Muscle layer of duodenum (tissue), 2 donors: ENCODE results near the gene TOM1L2.

ENCODE experiments used
- H3K27ac ChIP-seq: one replicate; pipeline ENCODE4 v1.7.0; 2013; ENCODE audit warnings: mild to moderate bottlenecking, low read length
- H3K27me3 ChIP-seq: one replicate; pipeline ENCODE4 v1.7.0; 2013; ENCODE audit warnings: low read depth, mild to moderate bottlenecking, control low read depth, low read length
- H3K36me3 ChIP-seq, 2 donors: one replicate each; pipeline ENCODE4 v1.7.0; 2013; ENCODE audit warnings: low read length in 2 of 2, control low read depth in 1 of 2, mild to moderate bottlenecking in 1 of 2; ENCODE audit not compliant: insufficient read depth in 2 of 2, control insufficient read depth in 1 of 2
- H3K4me1 ChIP-seq, 2 donors: one replicate each; pipeline ENCODE4 v1.7.0; 2013; ENCODE audit warnings: low read length in 2 of 2, mild to moderate bottlenecking in 2 of 2, control low read depth in 1 of 2, moderate library complexity in 1 of 2; ENCODE audit not compliant: insufficient read depth in 2 of 2, control insufficient read depth in 1 of 2
- H3K4me3 ChIP-seq, 2 donors: one replicate each; pipeline ENCODE4 v1.7.0; 2013; ENCODE audit warnings: low read length in 2 of 2, low read depth in 1 of 2, mild to moderate bottlenecking in 1 of 2
- H3K9me3 ChIP-seq, 2 donors: one replicate each; pipeline ENCODE4 v1.7.0; 2013; ENCODE audit warnings: low read length in 2 of 2, control low read depth in 1 of 2, mild to moderate bottlenecking in 1 of 2; ENCODE audit not compliant: control insufficient read depth in 1 of 2
- donor health status: healthy.

The TOM1L2 gene

DNA sequence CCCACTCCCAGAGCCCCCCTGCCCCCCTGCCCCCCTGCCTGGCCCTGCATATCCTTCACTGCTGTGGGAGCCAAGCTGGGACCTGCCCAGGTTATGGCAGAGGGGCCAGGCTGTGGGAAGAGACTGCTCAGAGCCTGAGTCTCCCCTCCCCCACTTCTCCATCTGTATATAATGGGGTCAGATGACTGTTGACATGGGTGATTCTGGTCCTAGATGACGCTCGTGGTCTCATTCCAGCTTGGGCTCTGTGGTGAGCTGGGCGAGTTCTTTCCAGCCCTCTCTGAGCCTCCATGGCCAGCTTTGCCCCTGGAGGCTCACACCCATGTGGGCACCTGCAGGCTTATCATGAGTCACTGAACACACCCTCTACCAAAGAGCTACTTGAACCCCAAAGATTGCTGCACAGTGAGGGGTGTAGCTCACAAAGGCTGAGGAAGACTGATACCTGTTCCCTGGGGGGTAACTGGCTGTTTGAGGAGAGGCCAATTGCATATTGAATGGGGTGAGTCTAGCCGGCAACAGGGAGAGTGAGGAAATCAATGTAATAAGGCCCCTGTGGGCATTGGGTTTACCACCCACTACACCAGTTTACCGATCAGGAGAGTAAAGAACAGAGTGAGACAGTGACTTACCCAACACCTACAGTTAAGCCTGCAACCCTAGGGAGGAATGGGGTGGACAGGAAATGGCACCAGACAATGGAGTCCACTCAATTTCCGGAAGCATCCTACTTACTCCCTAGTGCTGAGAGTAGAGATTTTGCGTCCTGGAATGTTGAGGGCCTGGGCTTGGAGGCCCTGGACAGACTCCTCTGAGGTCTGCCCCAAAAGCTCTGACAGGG lies 131.2 kb downstream of the TOM1L2 start:
- Histone ChIP-seq H3K36me3 (peaks cover 0 to 10% of the 10 kb centered on the region in 2 donors), H3K4me3 (peak overlapping the region in 1 of 2 donors; percentile 64), H3K4me1 (peaks cover 25 to 36% of the 10 kb centered on the region in 2 donors), H3K27ac (peak overlapping the region; percentile 94), H3K27me3 (no peaks in the 10 kb centered on the region), H3K9me3 (no peaks in the 10 kb centered on the region)

DNA sequence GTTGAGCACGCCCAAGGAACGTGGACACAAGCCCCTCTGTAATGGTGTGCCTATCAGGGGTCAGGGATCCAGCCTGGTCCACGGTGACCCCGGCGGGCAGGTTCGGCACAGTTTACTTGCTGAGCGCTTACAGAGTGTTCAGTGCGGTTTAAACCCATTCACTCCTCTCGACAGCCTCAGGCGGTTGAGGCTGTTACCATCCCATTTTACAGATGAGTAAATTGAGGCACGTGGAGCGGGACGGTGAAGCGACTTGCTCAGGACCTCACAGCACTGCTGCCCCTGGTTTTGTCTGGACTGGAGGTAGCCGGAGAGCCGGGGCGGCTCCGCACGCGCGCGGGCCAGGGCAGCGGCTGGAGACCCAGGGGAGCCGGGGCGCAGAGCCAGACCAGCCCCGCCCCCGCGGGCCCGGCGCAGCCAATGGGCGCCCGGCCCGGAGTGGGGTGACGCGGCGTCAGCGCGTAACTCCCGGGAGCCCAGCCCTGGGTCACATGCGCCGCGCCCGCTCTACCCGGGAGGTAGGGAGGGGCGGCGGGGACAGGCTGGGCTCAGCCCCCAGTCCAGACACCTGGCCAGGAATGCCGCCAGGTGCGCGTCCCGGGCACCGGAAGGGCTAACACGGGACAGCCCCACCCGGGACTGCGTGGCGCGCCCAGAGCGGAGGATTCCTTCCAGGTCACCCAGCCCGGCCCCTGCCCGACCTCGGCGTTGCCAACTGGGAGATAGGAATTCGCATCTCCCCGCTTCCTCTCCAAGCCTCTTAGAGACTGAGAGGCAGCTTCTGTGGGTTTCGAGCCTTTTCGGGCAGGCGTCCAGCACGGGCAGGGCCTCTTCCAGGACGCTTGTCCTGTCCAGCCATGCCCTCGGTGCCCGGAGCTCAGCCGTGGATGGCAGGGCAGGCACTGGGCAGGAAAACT lies 132.2 kb downstream of the TOM1L2 start:
- no peaks in the 10 kb centered on the region for H3K9me3 ChIP-seq
- peak overlapping the region; percentile 48 to 64 for H3K4me3 ChIP-seq
- peak overlapping the region; percentile 94 for H3K27ac ChIP-seq
- H3K27me3 ChIP-seq = no peaks in the 10 kb centered on the region
- H3K36me3 ChIP-seq = peaks cover 0 to 10% of the 10 kb centered on the region in 2 donors
- peaks cover 34 to 45% of the 10 kb centered on the region in 2 donors for H3K4me1 ChIP-seq

DNA sequence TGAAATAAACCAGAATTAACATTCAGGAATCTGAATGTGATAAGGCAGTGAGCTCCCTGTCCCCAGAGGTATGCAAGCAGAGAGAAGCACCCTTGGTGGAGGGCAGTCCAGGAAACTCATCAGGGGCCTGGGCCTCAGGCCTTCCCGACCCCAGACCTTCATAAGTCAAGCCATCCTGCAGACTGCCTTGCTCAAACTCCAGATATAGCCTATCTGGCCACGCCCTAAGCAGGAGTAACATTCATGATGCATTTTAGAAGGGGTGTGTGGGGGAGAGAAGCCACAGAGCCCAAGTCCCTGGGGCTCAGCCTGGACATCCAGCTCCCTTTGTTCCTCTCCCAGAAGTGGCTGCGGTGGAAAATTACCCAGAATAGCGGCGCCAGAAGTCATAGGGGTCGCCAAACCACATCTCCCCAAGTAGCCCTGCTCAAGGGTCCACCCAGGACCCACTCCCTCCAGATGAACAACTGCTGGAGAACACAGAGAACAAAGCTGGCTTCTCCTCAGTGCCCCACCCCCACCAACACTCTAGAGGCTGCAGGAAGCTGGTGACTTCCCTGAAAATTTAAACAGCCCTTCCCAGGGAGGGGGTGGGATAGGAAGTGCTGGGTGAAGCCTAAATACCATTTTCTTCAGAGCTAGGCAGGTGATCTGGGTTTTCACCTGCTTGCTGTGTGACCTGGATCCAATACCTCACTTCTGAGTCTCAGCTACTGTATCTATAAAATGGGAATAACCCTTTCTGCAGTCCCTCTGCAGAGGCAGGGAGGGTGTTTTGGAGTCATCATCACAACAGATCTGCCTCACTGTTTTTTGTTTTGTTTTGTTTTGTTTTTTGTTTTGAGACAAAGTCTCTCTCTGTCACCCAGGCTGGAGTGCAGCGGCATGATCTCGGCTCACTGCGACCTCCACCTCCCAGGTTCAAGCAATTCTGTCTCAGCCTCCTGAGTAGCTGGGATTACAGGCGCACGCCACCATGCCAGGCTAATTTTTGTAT lies 133.9 kb downstream of the TOM1L2 start:
- Histone ChIP-seq H3K27me3 (no peaks in the 10 kb centered on the region), H3K4me3 (peak overlapping the region in 1 of 2 donors; percentile 80), H3K4me1 (peaks cover 36 to 56% of the 10 kb centered on the region in 2 donors), H3K36me3 (peaks cover 0 to 10% of the 10 kb centered on the region in 2 donors), H3K27ac (peak overlapping the region; percentile 85), H3K9me3 (no peaks in the 10 kb centered on the region)

DNA sequence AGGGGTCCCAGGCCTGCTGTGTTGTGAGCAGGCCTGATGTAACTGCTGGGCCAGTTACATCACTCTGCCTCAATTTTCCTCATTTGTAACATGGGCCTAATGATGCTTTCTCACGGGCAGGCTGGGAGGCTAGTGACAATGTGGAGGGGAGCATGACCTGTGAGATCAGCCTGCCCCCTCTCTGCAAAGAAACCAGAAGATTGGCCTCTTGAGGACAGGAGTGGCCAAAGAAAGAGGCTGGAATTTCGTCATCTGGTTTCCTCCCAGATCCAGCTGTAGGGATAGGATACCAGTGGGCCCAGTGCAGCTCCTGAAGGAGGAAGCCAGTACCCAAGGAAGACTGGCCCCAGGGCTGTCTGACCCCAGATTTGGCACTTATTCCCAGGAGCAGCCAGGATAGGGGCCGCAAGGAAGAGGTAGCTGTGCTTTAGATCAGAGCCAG lies 134.8 kb downstream of the TOM1L2 start:
- H3K36me3 ChIP-seq = peaks cover 0 to 10% of the 10 kb centered on the region in 2 donors
- no peaks in the 10 kb centered on the region for H3K9me3 ChIP-seq
- peaks cover 36 to 58% of the 10 kb centered on the region in 2 donors for H3K4me1 ChIP-seq
- peak overlapping the region; percentile 63 to 80 for H3K4me3 ChIP-seq
- peak overlapping the region; percentile 85 for H3K27ac ChIP-seq
- no peaks in the 10 kb centered on the region for H3K27me3 ChIP-seq

DNA sequence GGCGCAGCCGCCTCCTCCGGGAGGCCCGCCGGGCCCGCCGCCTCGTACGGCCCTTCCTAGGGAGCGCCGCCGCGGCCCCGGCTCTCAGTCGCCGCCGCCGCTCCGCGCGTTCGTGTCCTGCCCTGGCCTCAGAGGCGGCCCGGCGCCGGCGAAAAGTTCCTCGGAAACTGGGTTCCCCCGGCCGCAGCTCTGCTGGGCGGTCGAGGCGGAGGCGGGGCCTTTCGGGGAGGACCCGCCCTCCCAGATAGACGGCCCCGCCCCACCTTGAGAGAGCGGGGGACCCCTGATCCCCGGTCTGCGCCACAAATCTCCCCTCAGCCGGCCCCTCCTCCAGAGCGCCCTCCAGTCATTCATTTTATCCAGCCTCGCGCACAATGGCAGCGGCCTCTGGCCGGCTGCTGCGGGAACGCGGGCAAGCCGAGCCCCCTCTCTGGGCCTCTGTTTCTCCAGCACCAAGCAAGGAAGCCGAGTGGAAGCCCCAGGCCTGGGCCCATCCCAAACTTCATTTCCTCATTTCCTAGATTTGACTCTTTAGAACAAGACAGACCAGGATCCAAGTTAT lies 135.3 kb downstream of the TOM1L2 start, which contains the start of gene SREBF1:
SREBF1 (minus strand) TSS at position 169 of the 562 bp plus-strand sequence. CDS start 169 bp downstream, outside the sequence.
- Histone ChIP-seq H3K36me3 (peaks cover 0 to 10% of the 10 kb centered on the region in 2 donors), H3K27me3 (no peaks in the 10 kb centered on the region), H3K4me1 (peaks cover 38 to 63% of the 10 kb centered on the region in 2 donors), H3K27ac (peak within 1 kb of the TSS; percentile 85), H3K4me3 (peak within 1 kb of the TSS; percentile 63 to 80), H3K9me3 (no peaks in the 10 kb centered on the region)

DNA sequence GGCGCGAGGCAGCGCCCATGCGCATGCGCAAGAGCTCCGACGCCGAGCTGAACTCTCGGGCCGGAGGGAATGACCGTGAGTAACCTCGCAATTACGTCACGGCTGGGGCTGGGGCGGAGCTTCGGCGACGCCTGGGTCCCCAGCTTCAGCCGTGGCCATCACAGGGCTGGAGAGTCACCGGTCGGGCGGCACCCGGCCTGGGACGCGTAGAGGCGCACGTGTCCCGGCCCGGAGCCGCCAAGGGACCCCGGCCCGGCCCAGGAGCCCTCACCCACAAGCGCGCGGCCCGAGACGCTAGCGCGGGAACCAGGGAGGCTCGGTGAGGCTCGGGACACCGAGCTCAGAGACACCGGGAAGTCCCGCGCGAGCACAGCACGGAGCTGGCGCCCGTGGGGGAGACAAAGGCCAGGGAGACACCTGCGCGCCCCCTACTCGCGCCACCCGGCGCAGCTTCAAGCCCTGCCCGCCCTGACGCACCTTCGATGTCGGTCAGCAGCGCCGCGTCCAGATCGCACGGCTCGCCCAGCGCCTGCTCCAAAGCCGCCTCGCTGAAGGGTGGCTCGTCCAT lies 135.9 kb downstream of the TOM1L2 start:
- H3K4me1 ChIP-seq = peaks cover 43 to 69% of the 10 kb centered on the region in 2 donors
- H3K36me3 ChIP-seq = peaks cover 0 to 10% of the 10 kb centered on the region in 2 donors
- H3K9me3 ChIP-seq = no peaks in the 10 kb centered on the region
- H3K4me3 ChIP-seq = peak overlapping the region; percentile 63 to 80
- H3K27me3 ChIP-seq = no peaks in the 10 kb centered on the region
- H3K27ac ChIP-seq = peak overlapping the region; percentile 85

DNA sequence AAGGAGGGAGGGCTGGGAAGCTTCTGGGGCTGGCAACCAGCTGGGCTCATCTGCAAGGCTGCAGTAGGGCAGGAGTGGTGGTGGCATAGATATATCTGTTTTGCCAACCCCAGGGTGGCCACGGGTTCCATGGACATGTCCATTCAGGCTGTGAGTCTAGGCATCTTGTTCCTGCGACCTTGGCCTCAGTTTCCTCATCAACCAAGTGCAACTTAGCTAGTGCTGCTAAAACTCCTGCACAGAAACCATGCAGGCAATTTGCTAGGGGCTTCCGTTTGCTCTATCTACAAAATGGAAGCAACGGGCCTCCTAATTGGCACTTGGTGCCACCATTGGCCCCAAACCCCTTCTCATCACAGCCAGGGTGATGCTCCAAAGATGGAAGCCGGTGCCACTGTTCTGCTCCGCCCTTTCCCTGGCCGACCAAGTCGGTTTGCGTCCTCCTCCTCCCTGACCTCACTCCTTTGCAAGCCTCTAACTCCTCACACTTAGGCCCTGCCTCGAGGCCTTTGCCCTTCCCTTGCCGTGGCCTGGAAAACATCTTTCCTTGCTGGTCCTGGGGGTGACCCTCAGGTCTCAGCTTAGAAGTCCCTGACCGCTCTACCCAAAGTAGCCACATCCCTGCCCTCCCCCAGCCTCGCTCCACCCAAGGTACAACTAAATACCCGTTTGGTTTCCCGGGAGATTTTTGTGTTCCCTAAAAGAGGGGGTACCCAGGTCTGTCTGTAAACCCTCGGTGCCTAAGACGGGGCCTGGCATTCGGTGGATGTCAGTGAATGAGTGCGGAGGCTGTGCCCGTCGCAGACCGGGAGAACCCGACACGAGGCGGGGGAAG lies 136.6 kb downstream of the TOM1L2 start:
- H3K9me3 ChIP-seq = no peaks in the 10 kb centered on the region
- H3K36me3 ChIP-seq = peaks cover 0 to 10% of the 10 kb centered on the region in 2 donors
- peaks cover 40 to 71% of the 10 kb centered on the region in 2 donors for H3K4me1 ChIP-seq
- H3K4me3 ChIP-seq = peak overlapping the region; percentile 63 to 80
- no peaks in the 10 kb centered on the region for H3K27me3 ChIP-seq
- peak overlapping the region; percentile 85 for H3K27ac ChIP-seq

DNA sequence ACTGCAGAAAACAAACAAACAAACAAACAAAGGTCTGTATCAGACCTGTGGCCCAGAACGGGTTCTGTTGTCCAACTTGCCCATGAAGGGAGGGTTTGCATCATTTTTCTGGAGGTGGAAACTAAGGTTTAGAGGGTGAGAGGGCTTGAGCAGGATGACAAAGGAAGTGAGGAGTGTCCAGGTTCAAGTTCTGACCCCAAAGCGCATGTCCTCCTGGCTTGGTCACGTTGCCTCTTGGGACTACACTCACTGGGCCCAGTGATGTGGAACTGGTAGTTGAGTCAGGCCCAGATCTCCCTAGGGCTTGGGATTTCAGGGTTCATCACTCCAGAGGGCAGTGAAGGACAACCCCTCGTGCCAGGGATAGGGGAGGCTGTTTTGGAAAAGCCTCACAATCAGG lies 137.2 kb downstream of the TOM1L2 start:
- H3K4me1 ChIP-seq = peaks cover 40 to 74% of the 10 kb centered on the region in 2 donors
- H3K36me3 ChIP-seq = peaks cover 0 to 7% of the 10 kb centered on the region in 2 donors
- H3K27me3 ChIP-seq = no peaks in the 10 kb centered on the region
- no peaks in the 10 kb centered on the region for H3K9me3 ChIP-seq
- peak overlapping the region; percentile 85 for H3K27ac ChIP-seq
- H3K4me3 ChIP-seq = peak overlapping the region; percentile 63 to 80

DNA sequence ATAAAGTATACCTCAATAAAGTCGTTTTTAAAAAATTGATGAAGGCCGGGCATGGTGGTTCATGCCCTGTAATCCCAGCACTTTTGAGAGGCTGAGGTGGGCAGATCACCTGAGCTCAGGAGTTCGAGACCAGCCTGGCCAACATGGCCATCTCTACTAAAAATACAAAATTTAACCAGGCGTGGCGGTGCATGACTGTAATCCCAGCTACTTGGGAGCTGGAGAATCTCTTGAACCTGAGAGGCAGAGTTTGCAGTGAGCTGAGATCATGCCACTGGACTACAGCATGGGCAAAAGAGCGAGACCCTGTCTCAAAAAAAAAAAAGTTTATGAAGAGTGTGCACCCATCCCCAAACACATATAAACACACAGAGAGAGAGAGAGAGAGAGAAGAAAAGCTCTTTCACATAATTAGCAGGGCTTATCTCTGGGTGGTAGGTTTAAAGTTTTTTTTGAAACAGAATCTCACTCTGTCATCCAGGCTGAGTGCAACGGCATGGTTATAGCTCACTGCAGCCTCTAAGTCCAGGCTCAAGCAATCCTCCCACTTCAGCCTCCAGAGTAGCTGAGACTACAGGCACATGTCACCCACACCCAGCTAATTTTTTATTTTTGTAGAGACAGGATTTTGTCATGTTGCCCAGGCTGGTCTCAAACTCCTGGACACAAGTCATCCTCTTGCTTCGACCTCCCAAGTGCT lies 138.4 kb downstream of the TOM1L2 start:
- H3K4me3 ChIP-seq = no peak overlapping the region
- H3K9me3 ChIP-seq = no peaks in the 10 kb centered on the region
- no peak overlapping the region for H3K27ac ChIP-seq
- peaks cover 34 to 63% of the 10 kb centered on the region in 2 donors for H3K4me1 ChIP-seq
- peaks cover 0 to 7% of the 10 kb centered on the region in 2 donors for H3K36me3 ChIP-seq
- no peaks in the 10 kb centered on the region for H3K27me3 ChIP-seq
